Measurements from ENCODE around the gene DMRTB1.
A peak's percentile ranks its signal among the peaks of the same experiment; 100 is the strongest.

DMRTB1 gene

DNA sequence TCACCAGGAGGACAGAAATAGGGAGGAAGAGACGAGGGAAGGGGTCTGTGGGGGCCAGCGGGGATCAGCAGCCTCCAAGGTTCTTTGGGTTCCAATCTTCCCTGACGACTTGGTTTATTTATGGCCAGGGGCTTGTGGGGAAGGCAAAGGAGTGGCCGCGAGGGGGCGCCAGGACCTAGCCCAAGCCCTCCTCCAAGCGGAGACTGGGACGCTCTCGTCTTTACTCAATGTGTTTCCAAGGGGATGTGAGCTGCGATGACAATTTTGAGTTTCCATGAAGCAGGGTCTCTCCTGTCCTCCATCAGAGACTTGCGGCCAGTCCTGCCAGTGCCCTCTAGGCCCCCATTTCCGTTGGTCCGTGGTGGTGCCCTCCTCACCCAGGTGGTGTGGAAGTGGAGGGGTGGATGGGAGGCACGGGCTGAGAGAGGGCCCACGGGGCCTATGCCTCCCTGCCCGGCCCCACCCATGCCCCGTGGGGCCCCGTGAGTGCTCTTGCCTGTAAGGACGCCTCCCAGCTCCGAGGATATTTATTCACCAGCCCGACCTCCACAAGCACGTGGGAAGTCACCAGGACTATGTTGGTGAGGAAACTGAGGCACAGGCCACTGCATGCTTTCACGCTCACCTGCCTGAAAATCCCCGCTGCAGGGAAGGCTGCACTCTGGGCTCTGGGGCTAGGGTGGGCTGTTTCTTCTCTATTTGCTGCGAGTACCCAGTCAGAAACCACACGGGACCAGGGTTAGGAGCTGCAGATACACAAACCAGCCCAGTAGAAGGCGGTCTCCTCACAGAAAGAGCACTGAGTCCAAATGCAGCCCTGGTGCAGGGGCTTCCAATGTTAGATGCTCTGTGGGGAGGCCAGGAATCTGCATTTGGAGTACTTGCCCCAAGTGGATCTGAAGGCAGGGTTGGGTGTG lies 26.5 kb downstream of the DMRTB1 start:
- peak; percentile 75 for DNase-seq (ENCODE audit: low read depth)
- H3K4me3 ChIP-seq (ENCODE audit: low read length), result no peak overlapping the region
- TF ChIP-seq, protein P1, sequence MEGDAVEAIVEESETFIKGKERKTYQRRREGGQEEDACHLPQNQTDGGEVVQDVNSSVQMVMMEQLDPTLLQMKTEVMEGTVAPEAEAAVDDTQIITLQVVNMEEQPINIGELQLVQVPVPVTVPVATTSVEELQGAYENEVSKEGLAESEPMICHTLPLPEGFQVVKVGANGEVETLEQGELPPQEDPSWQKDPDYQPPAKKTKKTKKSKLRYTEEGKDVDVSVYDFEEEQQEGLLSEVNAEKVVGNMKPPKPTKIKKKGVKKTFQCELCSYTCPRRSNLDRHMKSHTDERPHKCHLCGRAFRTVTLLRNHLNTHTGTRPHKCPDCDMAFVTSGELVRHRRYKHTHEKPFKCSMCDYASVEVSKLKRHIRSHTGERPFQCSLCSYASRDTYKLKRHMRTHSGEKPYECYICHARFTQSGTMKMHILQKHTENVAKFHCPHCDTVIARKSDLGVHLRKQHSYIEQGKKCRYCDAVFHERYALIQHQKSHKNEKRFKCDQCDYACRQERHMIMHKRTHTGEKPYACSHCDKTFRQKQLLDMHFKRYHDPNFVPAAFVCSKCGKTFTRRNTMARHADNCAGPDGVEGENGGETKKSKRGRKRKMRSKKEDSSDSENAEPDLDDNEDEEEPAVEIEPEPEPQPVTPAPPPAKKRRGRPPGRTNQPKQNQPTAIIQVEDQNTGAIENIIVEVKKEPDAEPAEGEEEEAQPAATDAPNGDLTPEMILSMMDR (conservative IDR thresholded peaks at IDR 0.05; ENCODE audit: low read length), result peak; percentile 88

DNA sequence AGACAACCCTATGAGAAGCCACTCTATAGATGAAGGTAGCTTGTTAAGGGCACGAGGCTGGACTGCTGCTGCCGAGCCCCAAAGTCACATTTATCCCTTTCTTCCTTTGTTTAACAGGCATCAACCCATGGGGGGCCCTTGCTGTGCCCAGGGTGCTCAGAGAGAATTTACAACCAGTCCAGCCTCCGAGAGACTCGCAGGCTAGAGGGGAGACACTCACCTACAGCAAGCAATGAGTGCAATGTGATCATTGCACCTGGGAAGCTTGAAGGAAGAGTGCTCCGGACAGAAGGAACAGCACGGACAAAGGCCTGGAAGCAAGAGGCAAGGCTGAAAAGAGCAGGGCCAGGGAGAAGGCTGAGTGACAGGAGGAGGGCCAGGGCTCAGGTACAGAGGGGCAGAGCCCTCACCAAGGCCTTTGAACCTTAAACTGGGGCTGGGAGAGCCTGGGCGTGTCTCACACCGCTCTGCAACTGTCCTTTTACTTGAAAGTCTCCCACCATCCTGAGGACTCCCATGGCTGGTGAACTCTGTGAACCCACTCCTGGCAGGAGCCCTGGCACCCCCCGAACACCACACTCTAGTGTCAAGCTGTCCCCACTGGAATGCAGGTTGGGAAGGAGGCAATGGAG lies 27.3 kb downstream of the DMRTB1 start:
- H3K4me3 ChIP-seq (ENCODE audit: low read length), result no peak overlapping the region
- TF ChIP-seq, protein P1 (conservative IDR thresholded peaks at IDR 0.05; ENCODE audit: low read length), result no peak
- no peak for DNase-seq (ENCODE audit: low read depth)

- DNase-seq (ENCODE audit: low read depth), result no peak
- TF ChIP-seq, protein P1 (conservative IDR thresholded peaks at IDR 0.05; ENCODE audit: low read length), result no peak
- H3K4me3 ChIP-seq (ENCODE audit: low read length), result no peak overlapping the region
Observed at GRCh38 chr1:53490351-53490750, 31.2 kb downstream of the DMRTB1 start.

DNA sequence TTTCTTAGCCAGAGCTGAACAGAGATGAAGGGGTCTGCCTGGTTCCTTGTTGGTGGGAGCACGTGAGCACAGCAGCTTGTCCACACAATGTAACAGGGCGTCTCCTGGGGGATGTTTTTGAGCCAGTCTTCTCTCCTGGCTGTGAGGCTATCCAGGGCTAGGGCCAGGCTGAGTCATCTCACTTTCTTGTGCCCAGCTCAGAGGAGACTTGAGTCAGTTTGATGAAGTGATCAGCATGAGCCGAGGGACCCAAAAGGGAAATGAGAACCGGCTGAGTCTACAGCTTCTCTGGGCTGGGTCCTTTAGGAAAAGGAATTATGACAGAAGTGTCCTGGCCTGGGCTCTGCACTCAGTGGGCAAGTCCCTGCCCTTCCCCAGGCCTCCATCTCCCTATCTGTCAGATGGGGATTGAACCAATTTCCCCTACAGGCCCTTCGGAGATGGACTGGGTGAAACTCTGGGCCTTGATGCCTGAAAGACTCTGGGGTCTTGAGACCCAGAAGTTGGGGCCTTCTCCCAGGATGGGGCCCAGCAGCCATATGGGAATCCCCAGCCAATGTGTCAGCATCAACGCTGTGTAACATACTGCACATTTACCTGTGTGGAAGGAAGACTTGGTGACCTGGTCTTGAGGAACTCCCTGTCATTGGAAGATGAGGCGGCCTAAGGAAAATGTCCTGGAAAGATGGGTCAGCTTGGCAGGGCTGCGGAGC lies 36.6 kb downstream of the DMRTB1 start:
- no peak overlapping the region for H3K4me3 ChIP-seq (ENCODE audit: low read length)
- TF ChIP-seq, protein P1 (conservative IDR thresholded peaks at IDR 0.05; ENCODE audit: low read length), result no peak
- peak; percentile 25 for DNase-seq (ENCODE audit: low read depth)

DNA sequence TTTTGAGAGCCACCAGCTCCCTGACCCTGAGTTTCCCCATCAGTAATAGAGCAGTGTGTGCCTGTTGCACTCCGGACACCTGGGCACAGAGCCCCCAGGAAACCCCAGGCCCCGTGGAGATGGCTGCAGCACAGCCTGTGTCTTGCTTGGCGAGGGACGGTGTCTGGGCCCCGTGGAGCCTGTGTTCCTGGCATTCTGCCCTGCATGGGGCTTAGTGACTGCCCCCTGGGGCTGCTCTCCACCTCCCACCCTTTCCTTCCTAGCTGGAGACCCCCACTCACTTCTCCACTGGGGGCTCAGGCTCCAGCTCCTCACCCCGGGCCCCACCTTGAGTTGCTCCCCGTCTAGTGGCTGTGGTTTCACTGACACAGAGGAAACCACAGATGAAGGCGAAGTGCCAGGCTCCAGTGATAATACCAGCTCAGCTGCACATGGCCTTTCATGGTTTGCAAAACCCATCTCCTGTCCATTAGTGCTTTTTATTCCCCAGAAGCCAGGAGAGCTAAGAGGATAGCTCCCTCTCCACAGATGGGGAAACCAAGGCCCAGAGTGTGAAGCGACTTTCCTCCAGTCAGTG lies 39.4 kb downstream of the DMRTB1 start:
- H3K4me3 ChIP-seq (ENCODE audit: low read length), result no peak overlapping the region
- TF ChIP-seq, protein P1 (conservative IDR thresholded peaks at IDR 0.05; ENCODE audit: low read length), result no peak
- peak; percentile 67 for DNase-seq (ENCODE audit: low read depth)

DNA sequence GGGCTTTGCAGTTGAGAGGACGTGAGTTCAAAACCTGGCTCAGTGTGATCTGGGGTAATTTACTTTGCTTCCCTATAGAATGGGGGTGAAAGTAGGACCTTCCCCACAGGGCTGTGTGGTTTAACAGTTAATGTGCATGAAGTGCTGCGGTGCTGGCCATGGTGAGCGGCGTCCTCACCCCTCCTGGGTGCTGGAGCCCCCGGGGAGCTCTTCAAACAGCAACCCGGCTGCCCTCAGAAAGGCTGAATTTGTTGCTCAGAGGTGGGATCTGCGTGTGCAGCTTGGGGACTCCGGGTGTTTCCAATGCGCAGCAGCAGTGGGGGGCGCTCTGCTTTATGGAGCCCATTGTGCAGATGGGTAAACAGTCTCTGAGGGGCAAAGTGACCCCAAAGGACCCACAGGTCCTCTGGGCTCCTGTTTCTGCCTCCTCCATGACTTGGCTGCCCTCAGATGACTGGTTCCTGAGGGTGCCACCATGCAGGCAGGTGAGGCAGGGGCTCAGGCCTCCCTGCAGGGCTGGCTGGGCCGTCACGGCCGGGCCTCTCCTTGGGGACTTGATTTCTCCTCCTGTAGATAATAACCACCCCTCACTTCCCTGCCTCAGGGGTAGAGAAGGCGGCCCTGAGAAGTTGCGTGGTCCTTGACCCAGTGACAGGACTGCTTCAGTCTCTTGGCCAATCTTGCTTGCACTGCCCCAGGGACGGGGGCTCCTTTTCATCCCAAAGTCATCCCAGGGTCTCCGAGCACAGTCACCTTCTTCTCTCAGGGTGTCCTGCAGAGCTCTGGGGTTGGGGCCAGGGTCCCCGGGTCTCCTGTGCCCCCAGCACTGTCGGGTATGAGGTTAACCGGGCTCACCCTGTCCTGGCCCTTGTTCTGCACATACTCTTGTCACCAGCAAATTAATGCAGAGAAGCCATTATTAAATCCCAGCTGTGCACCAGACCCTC lies 40.3 kb downstream of the DMRTB1 start:
- no peak overlapping the region for H3K4me3 ChIP-seq (ENCODE audit: low read length)
- DNase-seq (ENCODE audit: low read depth), result no peak
- TF ChIP-seq, protein P1 (conservative IDR thresholded peaks at IDR 0.05; ENCODE audit: low read length), result no peak

Measured in AG10803 (cell line).